Left lung (tissue), 10 donors: ENCODE measurements around the gene CTCF. TPM values are rescaled to one million over a fixed set of nuclear protein-coding genes. Genes with fewer than 3 reads are reported as not detected.

Experiments
- ATAC-seq: fragments of 200-7000 bp; cut with Tn5 transposase; one replicate; pipeline ENCODE4 v1.9.1; 2020; ENCODE audit warnings: moderate library complexity
- DNase-seq, 4 donors: peaks; one replicate each; pipeline ENCODE4 v3.0.0-alpha.2; 2013 to 2020
- H3K27ac ChIP-seq, 2 donors: fragments of 200-600 bp; sonication (generic) in 1 of 2; one replicate each; pipeline versions ENCODE4 v1.5.0 to v1.8.0; 2020 to 2021
- H3K27me3 ChIP-seq, 2 donors: fragments of 200-600 bp; sonication (generic) in 1 of 2; one replicate each; pipeline versions ENCODE4 v1.5.0 to v1.8.0; 2020 to 2021
- H3K36me3 ChIP-seq, 2 donors: fragments of 200-600 bp; sonication (generic) in 1 of 2; one replicate each; pipeline versions ENCODE4 v1.5.0 to v1.8.0; 2020 to 2021
- H3K4me1 ChIP-seq, 2 donors: fragments of 200-600 bp; one replicate each; pipeline ENCODE4 v1.8.0; 2021
- H3K4me3 ChIP-seq, 2 donors: fragments of 200-600 bp; sonication (generic) in 1 of 2; one replicate each; pipeline versions ENCODE4 v1.5.0 to v1.8.0; 2020 to 2021; ENCODE audit warnings: mild to moderate bottlenecking in 1 of 2
- H3K9me3 ChIP-seq, 2 donors: fragments of 200-600 bp; sonication (generic) in 1 of 2; one replicate each; pipeline versions ENCODE4 v1.5.0 to v1.8.0; 2020 to 2021
- CTCF ChIP-seq, 2 donors: fragments of 200-600 bp; sonication (generic) in 1 of 2; IDR thresholded peaks; one replicate each; pipeline versions ENCODE4 v1.5.0 to v1.8.0; 2021; ENCODE audit warnings: antibody characterized with exemption in 2 of 2
- intact Hi-C, 2 donors: fragments of 100-400 bp; cut with DNase I; formaldehyde crosslinking; loops; one replicate each; pipeline versions ENCODE4 v1.11.2 to v1.14.2; 2022
- polyA plus RNA-seq, 6 donors: library from polyadenylated mRNA; unstranded; fragments of 120-200 nt; gene quantifications; one replicate each; pipeline ENCODE4 v1.2.1, GENCODE V29; 2013; ENCODE audit not compliant: insufficient read length in 6 of 6
- total RNA-seq, 2 donors: library from RNA; stranded (reverse); fragmentation: NEBNext Ultra II Directional; extraction: Animal tissue kit (Norgen Biotek cat#: 25700); gene quantifications; one replicate each; pipeline ENCODE4 v1.2.1, GENCODE V29; 2021
- donor health status: DM: no; HTN: yes; CAD: no.
- donor health status: DM: no; HTN: no; CAD: no.

The CTCF gene
- total and polyA plus RNA-seq, 8 donors = 27.8 to 80.2 (median 73.4) TPM

- H3K36me3 ChIP-seq = peaks cover 0 to 73% of the 10 kb centered on the region in 2 donors
Observed at GRCh38 chr16:67637625-67638024, 75.3 kb downstream of the CTCF start.

GRCh38 chr16:67641779-67642708, 79.7 kb downstream of the CTCF start:
- intact Hi-C loops = loop anchor here in 1 of 2 donors (10.0 kb wide), 1 partner anchor 97 kb away; no protein-coding TSS in a partner anchor
- no peak for TF ChIP-seq CTCF (IDR thresholded peaks at IDR 0.05)
- Histone ChIP-seq H3K4me1 (peaks cover 0 to 16% of the 10 kb centered on the region in 2 donors), H3K36me3 (peaks cover 0 to 28% of the 10 kb centered on the region in 2 donors), H3K4me3 (no peak overlapping the region), H3K27ac (peak overlapping the region in 1 of 2 donors; percentile 3), H3K9me3 (no peaks in the 10 kb centered on the region), H3K27me3 (peaks cover 14 to 26% of the 10 kb centered on the region in 2 donors)
- DNase-seq = peak in 1 of 4 donors; percentile 71
- ATAC-seq = peak; percentile 78

More at GRCh38 chr16:67637625-67638024, 75.3 kb downstream of the CTCF start:
- Histone ChIP-seq H3K4me1 (peaks cover 0 to 4% of the 10 kb centered on the region in 2 donors), H3K27ac (no peak overlapping the region), H3K9me3 (no peaks in the 10 kb centered on the region), H3K27me3 (no peaks in the 10 kb centered on the region), H3K4me3 (no peak overlapping the region)
- intact Hi-C loops = no loop called here
- no peak for TF ChIP-seq CTCF (IDR thresholded peaks at IDR 0.05)
- DNase-seq (no peak), ATAC-seq (no peak)

DNA sequence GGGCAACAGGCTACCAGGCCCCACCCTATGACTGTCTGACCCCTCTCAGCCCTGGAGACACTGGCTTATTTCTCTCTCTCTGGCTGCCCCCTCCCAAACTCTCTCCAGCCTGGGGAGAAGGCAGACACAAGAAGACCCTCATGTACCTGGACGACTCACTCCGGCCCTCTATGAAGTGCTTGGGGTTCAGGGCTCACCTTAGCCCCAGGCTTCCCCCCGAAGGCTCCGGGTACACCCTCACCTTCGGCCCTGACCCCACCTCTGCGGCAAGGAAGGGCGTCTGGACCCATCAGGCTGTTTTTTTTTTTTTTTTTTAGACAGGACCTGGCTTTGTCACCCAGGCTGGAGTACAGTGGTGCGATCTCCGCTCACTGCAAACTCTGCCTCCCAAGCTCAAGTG, 81.7 kb downstream of the CTCF start:
- no peak overlapping the region for H3K4me3 ChIP-seq
- H3K9me3 ChIP-seq = no peaks in the 10 kb centered on the region
- no peak for TF ChIP-seq CTCF (IDR thresholded peaks at IDR 0.05)
- H3K27ac ChIP-seq = no peak overlapping the region
- ATAC-seq = no peak
- intact Hi-C loops = loop anchor here in 1 of 2 donors (10.0 kb wide), 1 partner anchor 99 kb away; no protein-coding TSS in a partner anchor
- peaks cover 0 to 8% of the 10 kb centered on the region in 2 donors for H3K36me3 ChIP-seq
- peaks cover 27 to 46% of the 10 kb centered on the region in 2 donors for H3K27me3 ChIP-seq
- no peak for DNase-seq
- H3K4me1 ChIP-seq = peaks cover 0 to 16% of the 10 kb centered on the region in 2 donors

DNA sequence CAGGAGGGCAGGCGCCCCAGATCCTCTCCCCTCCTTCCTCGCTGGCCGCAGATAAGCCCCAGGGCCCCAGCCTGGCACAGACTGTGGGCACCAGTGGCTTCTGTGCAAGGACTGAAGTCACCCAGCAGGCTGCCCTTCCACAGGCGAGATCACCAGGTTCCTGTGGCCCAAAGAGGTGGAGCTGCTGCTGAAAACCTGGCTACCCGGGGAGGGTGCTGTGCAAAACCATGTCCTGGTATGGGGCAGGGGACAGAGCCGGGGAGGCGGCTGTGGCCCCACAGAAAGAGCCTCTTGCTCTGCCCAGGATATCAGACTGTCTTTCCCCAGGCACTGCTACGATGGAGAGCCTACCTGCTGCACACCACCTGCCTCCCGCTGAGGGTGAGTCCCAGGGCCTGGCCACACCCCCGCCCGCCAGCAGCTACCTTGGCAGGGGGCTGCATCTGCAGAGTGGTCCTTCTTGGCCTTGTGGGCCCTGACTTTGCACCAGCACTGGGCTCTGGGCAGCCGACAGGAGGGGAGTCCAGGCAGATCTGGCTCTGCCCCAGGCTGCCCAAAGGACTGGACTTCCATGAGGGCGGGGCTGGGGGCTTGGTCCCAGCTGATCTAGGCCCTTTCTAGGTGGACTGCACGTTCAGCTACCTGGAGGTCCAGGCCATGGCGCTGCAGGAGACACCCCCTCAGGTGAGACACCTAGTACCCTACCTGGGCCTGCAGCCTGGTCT, 83.2 kb downstream of the CTCF start:
- Histone ChIP-seq H3K36me3 (no peaks in the 10 kb centered on the region), H3K4me1 (peaks cover 0 to 16% of the 10 kb centered on the region in 2 donors), H3K27me3 (peaks cover 28 to 62% of the 10 kb centered on the region in 2 donors), H3K9me3 (no peaks in the 10 kb centered on the region), H3K4me3 (peak overlapping the region in 1 of 2 donors; percentile 42), H3K27ac (peak overlapping the region in 1 of 2 donors; percentile 28)
- no peak for DNase-seq
- intact Hi-C loops = loop anchor here in 1 of 2 donors (10.0 kb wide), 1 partner anchor 101 kb away; no protein-coding TSS in a partner anchor
- no peak for ATAC-seq
- TF ChIP-seq CTCF (IDR thresholded peaks at IDR 0.05) = no peak
